HCT116 (cell line): ENCODE results near the gene PSD. TPM values are rescaled to one million over a fixed set of nuclear protein-coding genes. Genes with fewer than 3 reads are reported as not detected.

Experiments
- ATAC-seq: fragments of 200-7000 bp; cut with Tn5 transposase; 2 replicates; pipeline ENCODE4 v1.9.1; 2020; ENCODE audit warnings: mild to moderate bottlenecking, moderate library complexity
- BruUV-seq: library from RNA; stranded (reverse); fragments of 400-500 nt; replicated peaks from 2 replicates; lab custom pipeline; 2021; lab: Mats Ljungman, UMichigan
- CTCF ChIA-PET: fragments of 300-600 bp; sonication (Branson Sonifier 250); formaldehyde crosslinking; loops from one replicate; lab custom pipeline; 2021; ENCODE audit warnings: antibody characterized with exemption; lab: Charles Lee
- POLR2A ChIA-PET: fragments of 300-600, 350-600 bp; sonication (Branson Sonifier 250); formaldehyde crosslinking; loops from one replicate; lab custom pipeline; 2021; ENCODE audit warnings: antibody characterized with exemption; lab: Charles Lee
- RAD21 ChIA-PET, 2 experiments: fragments of 300-600 bp; sonication (Branson Sonifier 250); formaldehyde crosslinking; loops; one replicate each; lab custom pipeline; 2023; ENCODE audit warnings: low total read pairs in 2 of 2; ENCODE audit not compliant: uncharacterized antibody in 2 of 2, unreplicated experiment in 2 of 2, low non-redundant PET in 1 of 2; lab: Charles Lee
- DNase-seq: peaks from one replicate; pipeline ENCODE4 v3.0.0-alpha.2; 2010; ENCODE audit warnings: low read depth, low spot score
- H2AFZ ChIP-seq: fragments of 200-600 bp; shearing (Covaris generic), sonication (generic); 2 replicates; pipeline ENCODE4 v1.6.1; 2017; ENCODE audit warnings: low read depth, mixed run types, mixed read lengths, antibody characterized with exemption, low read length; ENCODE audit not compliant: poor library complexity, severe bottlenecking
- H3K27ac ChIP-seq: 2 replicates; pipeline ENCODE4 v1.5.1; 2012; ENCODE audit warnings: low read depth, low read length
- H3K27me3 ChIP-seq: fragments of 200-600 bp; sonication (generic); 2 replicates; pipeline ENCODE4 v1.6.1; 2016; ENCODE audit warnings: mixed run types, low read length, mixed read lengths; ENCODE audit not compliant: insufficient read depth
- H3K36me3 ChIP-seq, 2 experiments: fragments of 200-500 bp in 1 of 2; fragments of 200-600 bp in 1 of 2; sonication (Bioruptor generic) in 1 of 2; sonication (generic) in 1 of 2; 2 replicates each; pipeline versions ENCODE4 v1.5.1 to v1.6.1; 2014 to 2016; ENCODE audit warnings: low read length in 2 of 2, inconsistent platforms in 1 of 2, mixed read lengths in 1 of 2, mixed run types in 1 of 2; ENCODE audit not compliant: insufficient read depth in 2 of 2, control insufficient read depth in 1 of 2
- H3K4me1 ChIP-seq, 2 experiments: fragments of 200-600 bp in 1 of 2; sonication (generic) in 1 of 2; 2 replicates each; pipeline versions ENCODE4 v1.5.1 to v1.6.1; 2012 to 2017; ENCODE audit warnings: low read length in 2 of 2, inconsistent platforms in 1 of 2, mild to moderate bottlenecking in 1 of 2, mixed read lengths in 1 of 2, mixed run types in 1 of 2, moderate library complexity in 1 of 2; ENCODE audit not compliant: insufficient read depth in 2 of 2, control insufficient read depth in 1 of 2
- H3K4me2 ChIP-seq: fragments of 200-600 bp; sonication (generic); 2 replicates; pipeline ENCODE4 v1.6.1; 2017; ENCODE audit warnings: mixed run types, low read length, mixed read lengths
- H3K4me3 ChIP-seq, 2 experiments: fragments of 200-600 bp in 1 of 2; sonication (generic) in 1 of 2; replicated peaks in 1 of 2; 2 replicates each; pipeline ENCODE4 v1.5.1; 2011 to 2016; ENCODE audit warnings: low read length in 2 of 2, control low read depth in 1 of 2, low read depth in 1 of 2, mild to moderate bottlenecking in 1 of 2, mixed read lengths in 1 of 2, mixed run types in 1 of 2
- H3K79me2 ChIP-seq: fragments of 200-600 bp; sonication (generic); 2 replicates; pipeline ENCODE4 v1.6.1; 2017; ENCODE audit warnings: mild to moderate bottlenecking, mixed run types, low read length, moderate library complexity, mixed read lengths; ENCODE audit not compliant: insufficient read depth
- H3K9ac ChIP-seq: fragments of 200-600 bp; sonication (generic); 2 replicates; pipeline ENCODE4 v1.6.1; 2016; ENCODE audit warnings: low read length, mixed read lengths
- H3K9me2 ChIP-seq: fragments of 200-600 bp; sonication (generic), shearing (Covaris generic); 2 replicates; pipeline ENCODE4 v1.6.1; 2017; ENCODE audit warnings: mixed run types, mild to moderate bottlenecking, moderate library complexity; ENCODE audit not compliant: insufficient read depth
- H3K9me3 ChIP-seq, 2 experiments: fragments of 200-500 bp in 1 of 2; fragments of 200-600 bp in 1 of 2; sonication (Bioruptor generic) in 1 of 2; sonication (generic) in 1 of 2; 2 replicates each; pipeline ENCODE4 v1.6.1; 2014 to 2017; ENCODE audit warnings: low read length in 2 of 2, mixed read lengths in 2 of 2, inconsistent platforms in 1 of 2, low read depth in 1 of 2, mild to moderate bottlenecking in 1 of 2, mixed run types in 1 of 2, moderate library complexity in 1 of 2; ENCODE audit not compliant: control insufficient read depth in 1 of 2, insufficient read depth in 1 of 2
- H4K20me1 ChIP-seq: fragments of 200-600 bp; sonication (generic), shearing (Covaris generic); 2 replicates; pipeline ENCODE4 v1.6.1; 2017; ENCODE audit warnings: mixed run types, mild to moderate bottlenecking, moderate library complexity; ENCODE audit not compliant: insufficient read depth
- ATF3 ChIP-seq: IDR thresholded peaks from 2 replicates; pipeline ENCODE4 v1.6.1; 2012
- CBX3 ChIP-seq: IDR thresholded peaks from 2 replicates; pipeline ENCODE4 v1.6.1; 2012; ENCODE audit warnings: low read depth
- CEBPB ChIP-seq: IDR thresholded peaks from 2 replicates; pipeline ENCODE4 v1.6.1; 2012; ENCODE audit warnings: low read depth
- CTCF ChIP-seq, 3 experiments: fragments of 200-600 bp in 1 of 3; sonication (generic) in 1 of 3; IDR thresholded peaks in 2 of 3; conservative IDR thresholded peaks in 1 of 3; 2 replicates each; pipeline ENCODE4 v1.5.1; 2012 to 2017; ENCODE audit warnings: low read depth in 2 of 3, low read length in 2 of 3, antibody characterized with exemption in 1 of 3, borderline replicate concordance in 1 of 3, control low read depth in 1 of 3, mild to moderate bottlenecking in 1 of 3, mixed read lengths in 1 of 3, mixed run types in 1 of 3, moderate library complexity in 1 of 3; ENCODE audit not compliant: insufficient read depth in 1 of 3
- EGR1 ChIP-seq: IDR thresholded peaks from 2 replicates; pipeline ENCODE4 v1.6.1; 2012; ENCODE audit warnings: low read depth
- ELF1 ChIP-seq: IDR thresholded peaks from 2 replicates; pipeline ENCODE4 v1.6.1; 2012; ENCODE audit warnings: low read depth, borderline replicate concordance
- EZH2 ChIP-seq: fragments of 200-600 bp; sonication (generic); IDR thresholded peaks from 2 replicates; pipeline ENCODE4 v1.6.1; 2017; ENCODE audit warnings: antibody characterized with exemption, mixed run types
- EZH2phosphoT487 ChIP-seq: fragments of 200-600 bp; IDR thresholded peaks from 2 replicates; pipeline ENCODE4 v1.6.1; 2018; ENCODE audit warnings: antibody characterized with exemption, borderline replicate concordance
- JUND ChIP-seq: IDR thresholded peaks from 2 replicates; pipeline ENCODE4 v1.6.1; 2012
- MAX ChIP-seq: IDR thresholded peaks from 2 replicates; pipeline ENCODE4 v1.6.1; 2012
- POLR2A ChIP-seq: IDR thresholded peaks from 2 replicates; pipeline ENCODE4 v1.7.0; 2011; ENCODE audit warnings: borderline replicate concordance; ENCODE audit not compliant: insufficient read depth, insufficient read length; ENCODE audit errors: extremely low read depth
- POLR2AphosphoS5 ChIP-seq: IDR thresholded peaks from 2 replicates; pipeline ENCODE4 v1.6.1; 2011; ENCODE audit warnings: mild to moderate bottlenecking, low read depth, low read length, moderate library complexity
- RAD21 ChIP-seq: IDR thresholded peaks from 2 replicates; pipeline ENCODE4 v1.6.1; 2012; ENCODE audit warnings: low read depth, mild to moderate bottlenecking
- REST ChIP-seq: IDR thresholded peaks from 2 replicates; pipeline ENCODE4 v1.6.1; 2012; ENCODE audit warnings: low read depth
- SP1 ChIP-seq: IDR thresholded peaks from 2 replicates; pipeline ENCODE4 v1.6.1; 2012; ENCODE audit warnings: low read depth
- SRF ChIP-seq: IDR thresholded peaks from 2 replicates; pipeline ENCODE4 v1.6.1; 2012; ENCODE audit warnings: low read depth
- TCF7L2 ChIP-seq: IDR thresholded peaks from 2 replicates; pipeline ENCODE4 v1.7.0; 2011; ENCODE audit warnings: borderline replicate concordance, inconsistent platforms; ENCODE audit not compliant: insufficient read depth, insufficient read length; ENCODE audit errors: extremely low read depth
- YY1 ChIP-seq: IDR thresholded peaks from 2 replicates; pipeline ENCODE4 v1.6.1; 2011; ENCODE audit warnings: low read length, low read depth, moderate library complexity, mild to moderate bottlenecking; ENCODE audit not compliant: insufficient replicate concordance; ENCODE audit errors: extremely low read depth
- ZFX ChIP-seq: fragments of 450-650 bp; IDR thresholded peaks from 2 replicates; pipeline ENCODE4 v1.6.1; 2017
- intact Hi-C: fragments of 100-400 bp; cut with micrococcal nuclease; formaldehyde crosslinking; loops from 2 replicates; pipeline ENCODE4 v1.10.0; 2022
- total RNA-seq: library from RNA; stranded (reverse); gene quantifications from one replicate; pipeline ENCODE4 v1.2.1, GENCODE V29; 2021; ENCODE audit not compliant: unreplicated experiment

The PSD gene
- total RNA-seq, 1 experiment from 2014 or later: 9.7 TPM

GRCh38 chr10:102399217-102400021, 19.2 kb downstream of the PSD start:
- DNase-seq: peak; percentile 80
- intact Hi-C loops: loop anchor here (1.0 kb wide), 2 partner anchors 170 to 230 kb away; no protein-coding TSS in a partner anchor
- Histone ChIP-seq H3K4me1 (peaks cover 21 to 73% of the 10 kb centered on the region in 2 experiments), H3K4me3 (peak overlapping the region; percentile 45 to 63), H3K9me2 (no peaks in the 10 kb centered on the region), H3K27me3 (no peaks in the 10 kb centered on the region), H3K36me3 (peaks cover 11 to 26% of the 10 kb centered on the region in 2 experiments; a peak in 3 of 4 replicates), H3K4me2 (peak overlapping the region; percentile 88), H4K20me1 (no peaks in the 10 kb centered on the region), H3K79me2 (peaks cover 13% of the 10 kb centered on the region; the same call in 1 of the 2 replicates), H2AFZ (no peak overlapping the region), H3K9me3 (no peaks in the 10 kb centered on the region), H3K9ac (peak overlapping the region; percentile 81), H3K27ac (peak overlapping the region; percentile 52)
- no TSS peak for BruUV-seq
- ChIA-PET POLR2A (interaction anchor here (0.6 to 3.5 kb wide), 6 partner anchors 21 to 230 kb away, joined by 3 to 15 read pairs (median 6); partner anchors contain the start of genes C10orf95 and FBXL15), CTCF (interaction anchor here (0.6 to 9.3 kb wide), 20 partner anchors 8 to 230 kb away, joined by 3 to 154 read pairs (median 3); partner anchors contain the start of genes ACTR1A, ELOVL3 and FBXL15), RAD21 (interaction anchor here (0.7 to 2.3 kb wide), 5 partner anchors 14 to 242 kb away, joined by 3 to 8 read pairs (median 5); no protein-coding TSS in a partner anchor)
- ATAC-seq: peak; percentile 75
- TF ChIP-seq SP1 (no peak), POLR2AphosphoS5 (peak; percentile 91), RAD21 (no peak), EZH2phosphoT487 (no peak), ATF3 (no peak), CTCF (IDR thresholded peaks at IDR 0.05 in 2 of 3, conservative IDR thresholded peaks at IDR 0.05 in 1 of 3; ENCODE audit: borderline replicate concordance in 1 of 3, insufficient read depth in 1 of 3, low read depth in 2 of 3, low read length in 2 of 3) (peak in 2 of 3 experiments; percentile 97 to 99; a peak in 4 of 6 replicates), ZFX (peak; percentile 82; the same call in 1 of the 2 replicates), EGR1 (no peak), SRF (no peak), CEBPB (no peak), EZH2 (no peak), TCF7L2 (peak; percentile 32), YY1 (no peak), ELF1 (no peak), REST (no peak), JUND (no peak), CBX3 (no peak), MAX (no peak), POLR2A (peak; percentile 67)
